ENCODE data around the gene SPINT3.

DNA sequence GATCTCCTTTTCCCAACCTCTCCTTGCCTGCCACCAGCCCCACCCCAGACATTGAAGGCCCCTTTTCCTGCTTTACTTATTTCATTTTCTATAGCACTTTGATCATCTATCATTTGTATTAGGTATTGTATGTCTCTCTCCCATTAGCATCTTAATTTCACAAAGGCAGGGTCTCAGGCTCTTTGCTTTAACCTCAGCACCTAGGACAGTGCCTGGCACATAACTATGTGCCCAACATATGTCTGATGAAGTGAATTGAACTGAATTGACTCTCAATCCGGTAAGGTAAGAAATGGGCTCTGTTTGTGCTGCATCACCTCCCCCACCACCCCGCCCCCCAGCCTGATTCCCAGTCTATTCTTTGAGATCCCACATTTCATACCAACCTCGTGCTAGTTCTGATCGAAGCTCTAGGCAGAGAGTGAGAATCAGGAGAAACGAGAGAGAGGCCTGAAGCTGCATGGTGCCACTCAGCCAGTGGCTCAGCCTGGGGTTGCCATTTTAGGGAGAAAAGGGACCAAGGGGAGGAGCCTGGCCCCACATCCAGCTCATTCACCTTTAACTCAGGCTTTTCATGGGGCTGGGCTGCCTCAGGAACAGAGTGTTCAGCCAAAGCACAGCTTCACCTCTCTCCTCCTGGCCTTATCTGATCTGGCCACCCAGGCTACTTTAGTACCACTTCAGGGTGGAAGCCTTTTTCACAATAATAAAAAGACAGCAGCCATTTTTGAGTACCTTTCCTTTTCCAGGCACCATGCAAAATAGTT lies at the start of gene SPINT3:
- TF ChIP-seq, protein P1, sequence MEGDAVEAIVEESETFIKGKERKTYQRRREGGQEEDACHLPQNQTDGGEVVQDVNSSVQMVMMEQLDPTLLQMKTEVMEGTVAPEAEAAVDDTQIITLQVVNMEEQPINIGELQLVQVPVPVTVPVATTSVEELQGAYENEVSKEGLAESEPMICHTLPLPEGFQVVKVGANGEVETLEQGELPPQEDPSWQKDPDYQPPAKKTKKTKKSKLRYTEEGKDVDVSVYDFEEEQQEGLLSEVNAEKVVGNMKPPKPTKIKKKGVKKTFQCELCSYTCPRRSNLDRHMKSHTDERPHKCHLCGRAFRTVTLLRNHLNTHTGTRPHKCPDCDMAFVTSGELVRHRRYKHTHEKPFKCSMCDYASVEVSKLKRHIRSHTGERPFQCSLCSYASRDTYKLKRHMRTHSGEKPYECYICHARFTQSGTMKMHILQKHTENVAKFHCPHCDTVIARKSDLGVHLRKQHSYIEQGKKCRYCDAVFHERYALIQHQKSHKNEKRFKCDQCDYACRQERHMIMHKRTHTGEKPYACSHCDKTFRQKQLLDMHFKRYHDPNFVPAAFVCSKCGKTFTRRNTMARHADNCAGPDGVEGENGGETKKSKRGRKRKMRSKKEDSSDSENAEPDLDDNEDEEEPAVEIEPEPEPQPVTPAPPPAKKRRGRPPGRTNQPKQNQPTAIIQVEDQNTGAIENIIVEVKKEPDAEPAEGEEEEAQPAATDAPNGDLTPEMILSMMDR (IDR thresholded peaks at IDR 0.05): no peak
- no peak for TF ChIP-seq POLR2AphosphoS5 (IDR thresholded peaks at IDR 0.05)
